ENCODE measurements around the gene CDC42EP5. TPM values are rescaled to one million over a fixed set of nuclear protein-coding genes. Genes with fewer than 3 reads are reported as not detected.

CDC42EP5 gene
- polyA plus RNA-seq, 3 donors = not detected

DNA sequence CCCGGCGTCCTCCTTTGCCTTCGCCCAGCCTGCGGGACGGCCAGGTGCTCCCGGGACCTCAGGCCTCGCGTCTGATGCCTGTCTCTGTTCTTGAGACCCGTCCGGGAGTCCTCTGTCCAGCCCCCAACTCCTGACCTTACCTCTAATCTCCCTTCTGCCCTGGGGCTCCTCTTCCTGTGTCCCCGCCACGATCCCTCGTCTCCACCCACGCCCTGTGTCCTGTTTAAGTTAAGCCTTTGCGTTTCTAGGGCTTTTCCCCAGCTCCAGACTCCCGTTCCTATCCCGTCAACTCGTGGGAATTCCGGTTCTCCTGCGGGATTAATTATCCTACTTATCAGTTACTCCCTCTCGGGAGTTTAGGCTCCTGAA lies 23.4 kb downstream of the CDC42EP5 start:
- TF ChIP-seq CTCF (IDR thresholded peaks at IDR 0.05) = no peak
- Mint-ChIP-seq H3K4me1 (peaks cover 35% of the 10 kb centered on the region), H3K27ac (peak overlapping the region; percentile 96 to 100 (median 100)), H3K36me3 (peaks cover 49 to 63% of the 10 kb centered on the region in 2 donors), H3K27me3 (ENCODE audit: low read depth in 3 of 3) (peaks cover 0 to 3% (median 2%) of the 10 kb centered on the region in 3 donors), H3K4me3 (peak overlapping the region; percentile 98 to 99), H3K9me3 (peaks cover 0 to 5% (median 0%) of the 10 kb centered on the region in 7 donors)
- H3K4me1 ChIP-seq (ENCODE audit: control insufficient read depth in 1 of 2, insufficient read depth in 2 of 2, low read length in 2 of 2) = peaks cover 35 to 39% of the 10 kb centered on the region in 2 donors
- no peak for DNase-seq
- peaks cover 52% of the 10 kb centered on the region for H4K20me1 ChIP-seq (ENCODE audit: insufficient read depth, low read length)
- H3K4me3 ChIP-seq (replicated peaks in 1 of 3; ENCODE audit: low read depth in 2 of 3, low read length in 3 of 3) = peak overlapping the region; percentile 57 to 90 (median 69)
- peaks cover 83% of the 10 kb centered on the region for H3K79me2 ChIP-seq (ENCODE audit: insufficient read depth, low read length)
- no peaks in the 10 kb centered on the region for H3K27me3 ChIP-seq (ENCODE audit: control insufficient read depth in 2 of 2, insufficient read depth in 2 of 2, low read length in 2 of 2)
- peak overlapping the region; percentile 87 for H3K9ac ChIP-seq (ENCODE audit: insufficient read depth, low read length, poor library complexity, severe bottlenecking)
- peaks cover 41 to 48% of the 10 kb centered on the region in 2 donors for H3K36me3 ChIP-seq (replicated peaks in 1 of 2; ENCODE audit: control insufficient read depth in 1 of 2, insufficient read depth in 2 of 2, low read length in 2 of 2)
- no peaks in the 10 kb centered on the region for H3K9me3 ChIP-seq (replicated peaks in 1 of 2; ENCODE audit: control insufficient read depth in 1 of 2, insufficient read depth in 1 of 2, low read length in 2 of 2)
- intact Hi-C loops (cut with micrococcal nuclease) = loop anchor here (2.0 to 10.0 kb wide), 3 partner anchors 13 to 255 kb away; partner anchors contain the start of genes LENG9 (in 1 of the 2) and TSEN34 (in 1 of the 2)
- H3K4me2 ChIP-seq (replicated peaks; ENCODE audit: extremely low read depth, low read length, poor library complexity, severe bottlenecking) = peak overlapping the region; percentile 92
- H2AFZ ChIP-seq (ENCODE audit: insufficient read depth, low read depth, low read length, poor library complexity, severe bottlenecking) = peak overlapping the region; percentile 76
- 3% methylated on average over 21 of the region's 21 CpGs for WGBS (ENCODE audit: insufficient coverage)
- H3K27ac ChIP-seq (ENCODE audit: low read depth in 1 of 2, low read length in 2 of 2) = peak overlapping the region; percentile 95 to 98

GRCh38 chr19:54448774-54449700 lies 24.1 kb downstream of the CDC42EP5 start, which contains the start of gene LENG8:
TSS of gene LENG8 (plus strand) at chr19:54449199. CDS start at chr19:54451345, 2,146 bp downstream.
- H2AFZ ChIP-seq (ENCODE audit: insufficient read depth, low read depth, low read length, poor library complexity, severe bottlenecking) = peak within 1 kb of the TSS; percentile 76
- H3K4me3 Mint-ChIP-seq = peak within 1 kb of the TSS; percentile 98 to 99
- H4K20me1 ChIP-seq (ENCODE audit: insufficient read depth, low read length) = peaks cover 45% of the 10 kb centered on the region
- peaks cover 0 to 5% (median 0%) of the 10 kb centered on the region in 7 donors for H3K9me3 Mint-ChIP-seq
- no peak for TF ChIP-seq CTCF (IDR thresholded peaks at IDR 0.05)
- peak; percentile 96 to 99 (median 99) for DNase-seq
- peak within 1 kb of the TSS; percentile 95 to 98 for H3K27ac ChIP-seq (ENCODE audit: low read depth in 1 of 2, low read length in 2 of 2)
- peaks cover 0 to 3% (median 2%) of the 10 kb centered on the region in 3 donors for H3K27me3 Mint-ChIP-seq (ENCODE audit: low read depth in 3 of 3)
- H3K4me1 ChIP-seq (ENCODE audit: control insufficient read depth in 1 of 2, insufficient read depth in 2 of 2, low read length in 2 of 2) = peaks cover 35 to 39% of the 10 kb centered on the region in 2 donors
- H3K4me1 Mint-ChIP-seq = peaks cover 35% of the 10 kb centered on the region
- H3K27ac Mint-ChIP-seq = peak within 1 kb of the TSS; percentile 99 to 100 (median 100)
- H3K36me3 ChIP-seq (replicated peaks in 1 of 2; ENCODE audit: control insufficient read depth in 1 of 2, insufficient read depth in 2 of 2, low read length in 2 of 2) = peaks cover 35 to 43% of the 10 kb centered on the region in 2 donors
- peak within 1 kb of the TSS; percentile 87 for H3K9ac ChIP-seq (ENCODE audit: insufficient read depth, low read length, poor library complexity, severe bottlenecking)
- intact Hi-C loops (cut with micrococcal nuclease) = loop anchor here (2.0 to 10.0 kb wide), 3 partner anchors 14 to 254 kb away; partner anchors contain the start of genes LENG9 (in 1 of the 2) and TSEN34 (in 1 of the 2)
- peaks cover 49 to 63% of the 10 kb centered on the region in 2 donors for H3K36me3 Mint-ChIP-seq
- peaks cover 79% of the 10 kb centered on the region for H3K79me2 ChIP-seq (ENCODE audit: insufficient read depth, low read length)
- H3K9me3 ChIP-seq (replicated peaks in 1 of 2; ENCODE audit: control insufficient read depth in 1 of 2, insufficient read depth in 1 of 2, low read length in 2 of 2) = no peaks in the 10 kb centered on the region
- under 1% methylated on average over 88 of the region's 96 CpGs for WGBS (ENCODE audit: insufficient coverage)
- peak within 1 kb of the TSS; percentile 92 for H3K4me2 ChIP-seq (replicated peaks; ENCODE audit: extremely low read depth, low read length, poor library complexity, severe bottlenecking)
- no peaks in the 10 kb centered on the region for H3K27me3 ChIP-seq (ENCODE audit: control insufficient read depth in 2 of 2, insufficient read depth in 2 of 2, low read length in 2 of 2)
- H3K4me3 ChIP-seq (replicated peaks in 1 of 3; ENCODE audit: low read depth in 2 of 3, low read length in 3 of 3) = peak within 1 kb of the TSS; percentile 57 to 90 (median 69)

Data from CD14-positive monocyte (primary cell).